ENCODE results near the gene ZNF738.

DNA sequence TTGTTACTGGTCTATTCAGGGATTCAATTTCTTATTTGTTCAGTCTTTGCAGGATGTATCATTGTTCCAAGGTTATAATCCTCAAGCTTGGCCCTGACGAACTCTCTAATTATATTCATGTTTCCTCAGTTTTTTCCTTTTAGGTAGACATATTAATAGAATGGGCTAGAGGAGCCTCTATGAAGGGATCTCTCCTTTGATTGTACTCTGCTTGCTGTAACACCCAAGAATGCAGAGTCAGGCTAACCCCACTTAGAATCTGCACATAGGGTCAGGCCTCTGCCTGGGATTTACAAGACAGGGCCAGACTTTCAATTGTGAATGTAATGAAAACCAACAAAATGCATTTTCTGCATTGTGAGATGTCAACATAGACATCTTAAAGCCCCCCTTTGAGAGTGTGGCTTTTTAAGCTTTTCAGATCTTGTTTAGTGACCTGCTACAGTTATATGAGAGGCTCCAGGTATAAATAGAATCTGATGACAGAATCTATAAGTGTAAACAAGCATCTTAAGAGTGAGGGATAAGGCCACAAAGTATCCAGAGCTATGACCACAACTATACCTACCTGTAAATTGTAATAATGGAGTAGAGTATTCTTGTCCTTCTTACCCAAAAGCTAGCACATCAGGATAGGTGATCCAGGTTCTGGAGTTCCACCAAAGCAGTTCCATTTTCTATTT lies 43.6 kb downstream of the ZNF738 start:
- TF ChIP-seq EZH2phosphoT487 (IDR thresholded peaks at IDR 0.05; ENCODE audit: borderline replicate concordance, low read depth) (no peak), RFX5 (IDR thresholded peaks at IDR 0.05; ENCODE audit: low read length) (no peak), TAF1 (IDR thresholded peaks at IDR 0.05; ENCODE audit: borderline replicate concordance, low read depth, low read length) (no peak), YY1 (IDR thresholded peaks at IDR 0.05; ENCODE audit: low read depth) (no peak), NFIC (IDR thresholded peaks at IDR 0.05; ENCODE audit: borderline replicate concordance) (no peak), GABPA (IDR thresholded peaks at IDR 0.05; ENCODE audit: low read depth) (no peak), RAD21 (IDR thresholded peaks at IDR 0.05; ENCODE audit: low read length) (no peak), TCF12 (IDR thresholded peaks at IDR 0.05) (no peak), FOSL2 (IDR thresholded peaks at IDR 0.05; ENCODE audit: borderline replicate concordance, low read depth) (no peak)
- TF ChIP-seq, protein P1, sequence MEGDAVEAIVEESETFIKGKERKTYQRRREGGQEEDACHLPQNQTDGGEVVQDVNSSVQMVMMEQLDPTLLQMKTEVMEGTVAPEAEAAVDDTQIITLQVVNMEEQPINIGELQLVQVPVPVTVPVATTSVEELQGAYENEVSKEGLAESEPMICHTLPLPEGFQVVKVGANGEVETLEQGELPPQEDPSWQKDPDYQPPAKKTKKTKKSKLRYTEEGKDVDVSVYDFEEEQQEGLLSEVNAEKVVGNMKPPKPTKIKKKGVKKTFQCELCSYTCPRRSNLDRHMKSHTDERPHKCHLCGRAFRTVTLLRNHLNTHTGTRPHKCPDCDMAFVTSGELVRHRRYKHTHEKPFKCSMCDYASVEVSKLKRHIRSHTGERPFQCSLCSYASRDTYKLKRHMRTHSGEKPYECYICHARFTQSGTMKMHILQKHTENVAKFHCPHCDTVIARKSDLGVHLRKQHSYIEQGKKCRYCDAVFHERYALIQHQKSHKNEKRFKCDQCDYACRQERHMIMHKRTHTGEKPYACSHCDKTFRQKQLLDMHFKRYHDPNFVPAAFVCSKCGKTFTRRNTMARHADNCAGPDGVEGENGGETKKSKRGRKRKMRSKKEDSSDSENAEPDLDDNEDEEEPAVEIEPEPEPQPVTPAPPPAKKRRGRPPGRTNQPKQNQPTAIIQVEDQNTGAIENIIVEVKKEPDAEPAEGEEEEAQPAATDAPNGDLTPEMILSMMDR (IDR thresholded peaks at IDR 0.05) = no peak
